Activated T-cell treated with anti-CD3 and anti-CD28 coated beads for 48 hours (primary cell): Measurements from ENCODE around the gene BOD1L1.

Source experiments
- DNase-seq: peaks from one replicate; pipeline ENCODE4 v3.0.0-alpha.2; 2020; ENCODE audit warnings: low read depth

BOD1L1 gene

GRCh38 chr4:13627606-13628311, at the start of gene BOD1L1:
BOD1L1 (minus strand) TSS chr4:13627725; CDS start chr4:13627587, 138 bp downstream.
- peak; percentile 82 for DNase-seq

DNA sequence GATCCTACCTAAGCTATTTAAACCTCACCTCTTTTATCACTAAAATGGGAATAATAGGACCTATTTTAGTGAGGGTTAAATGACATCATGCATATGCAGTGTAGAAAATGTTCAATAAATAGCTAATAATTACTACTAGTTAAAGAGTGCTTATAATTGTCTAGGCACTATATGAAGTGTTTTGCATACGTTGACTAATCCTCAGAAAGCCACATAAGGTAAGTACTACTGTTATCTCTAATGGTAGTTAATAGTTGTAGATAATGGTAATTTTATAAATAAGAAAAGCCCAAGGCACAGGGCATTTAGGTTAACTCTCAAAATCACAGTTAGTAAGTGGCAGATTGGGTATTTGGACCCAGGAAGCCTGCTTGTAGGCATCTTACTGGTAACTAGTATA, 47.4 kb upstream of the BOD1L1 start:
- DNase-seq: no peak

DNA sequence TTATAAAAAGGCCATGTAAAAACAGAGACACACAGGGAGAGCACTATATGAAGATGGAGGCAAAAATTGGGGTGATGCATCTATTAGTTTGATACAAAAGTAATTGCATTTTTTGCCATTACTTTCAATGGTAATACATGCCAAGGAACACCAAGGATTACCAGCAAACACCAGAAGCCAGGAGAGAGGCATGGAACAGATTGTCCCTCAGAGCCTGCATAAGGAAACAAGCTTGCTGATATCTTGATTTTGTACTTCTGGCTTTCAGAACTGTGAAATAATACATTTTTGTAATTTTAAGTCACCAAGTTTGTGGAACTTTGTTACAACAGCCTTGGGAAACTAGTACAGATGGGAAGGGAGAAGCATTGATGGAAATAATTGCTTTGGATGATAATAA, 45.6 kb upstream of the BOD1L1 start:
- DNase-seq: no peak

DNA sequence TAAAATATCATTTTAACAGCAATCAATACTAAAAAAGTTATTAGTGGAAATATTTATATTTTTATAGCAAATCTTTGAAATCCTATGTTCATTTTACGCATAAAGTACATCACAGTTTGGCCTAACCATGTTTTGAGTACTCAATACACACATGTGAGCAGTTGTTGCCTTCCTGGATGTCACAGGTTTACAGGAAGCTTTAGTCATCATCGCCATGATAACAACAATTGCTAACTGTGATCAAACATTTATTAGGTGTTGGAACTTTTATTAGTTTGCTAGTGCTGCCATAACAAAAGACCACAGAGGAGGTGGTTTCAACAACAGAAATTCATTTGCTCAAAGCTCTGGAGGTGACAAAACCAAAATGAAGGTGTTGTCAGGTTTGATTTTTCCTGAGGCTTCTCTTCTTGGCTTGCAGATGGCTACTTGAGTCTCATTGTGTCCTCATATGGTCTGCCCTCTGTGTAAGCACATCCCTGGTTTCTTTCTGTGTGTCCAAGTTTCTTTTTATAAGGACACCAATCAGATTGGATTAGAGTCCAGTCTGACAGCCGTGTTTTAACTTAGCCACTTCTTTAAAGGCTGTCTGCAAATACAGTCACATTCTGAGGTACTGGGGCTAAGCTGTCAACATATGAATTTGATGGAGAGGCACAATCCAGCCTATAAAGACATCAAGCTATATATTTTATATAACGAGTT, 43.1 kb upstream of the BOD1L1 start:
- no peak for DNase-seq

DNA sequence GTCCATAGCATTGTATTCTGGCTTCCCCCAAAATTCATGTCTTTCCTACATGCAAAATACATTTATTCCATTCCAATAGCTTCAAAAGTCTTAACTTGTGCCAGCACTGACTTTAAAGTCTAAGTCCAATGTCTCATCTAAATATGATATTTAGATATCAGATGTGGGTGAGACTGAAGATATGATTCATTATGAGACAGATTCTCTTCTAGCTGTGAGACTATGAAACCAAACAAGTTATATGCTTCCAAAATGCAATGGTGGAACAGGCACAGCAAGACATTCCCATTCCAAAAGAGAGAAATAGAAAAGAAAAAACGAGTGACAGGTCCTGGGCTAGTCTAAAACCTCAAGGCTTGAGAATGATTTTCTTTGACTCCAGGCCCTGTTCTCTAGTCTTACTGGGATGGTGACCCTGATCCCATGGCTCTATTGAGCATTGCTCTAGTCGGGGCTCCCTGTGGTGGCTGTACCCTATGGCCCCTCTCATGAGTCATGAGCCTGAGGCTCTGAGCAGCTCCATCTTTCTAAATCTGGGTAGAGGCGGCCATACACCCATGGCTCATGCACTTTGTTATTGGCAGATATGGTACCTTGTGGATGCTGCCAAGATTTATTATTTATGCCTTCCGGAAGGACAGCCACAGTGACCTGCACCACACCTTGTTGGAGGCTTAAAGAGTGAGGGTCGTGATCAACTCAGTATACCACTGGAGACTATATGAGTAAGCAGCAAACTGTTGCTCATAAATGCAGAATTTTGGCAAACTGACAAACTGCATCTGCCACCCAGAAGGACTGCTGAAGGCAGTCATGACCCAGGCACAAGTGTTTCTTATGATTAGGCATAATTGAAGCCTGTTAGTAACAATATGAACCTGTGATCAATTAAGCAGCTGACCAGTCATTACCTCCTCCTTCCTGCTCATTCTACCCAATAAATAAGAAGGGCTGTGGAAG, 38.5 kb upstream of the BOD1L1 start:
- DNase-seq: no peak

DNA sequence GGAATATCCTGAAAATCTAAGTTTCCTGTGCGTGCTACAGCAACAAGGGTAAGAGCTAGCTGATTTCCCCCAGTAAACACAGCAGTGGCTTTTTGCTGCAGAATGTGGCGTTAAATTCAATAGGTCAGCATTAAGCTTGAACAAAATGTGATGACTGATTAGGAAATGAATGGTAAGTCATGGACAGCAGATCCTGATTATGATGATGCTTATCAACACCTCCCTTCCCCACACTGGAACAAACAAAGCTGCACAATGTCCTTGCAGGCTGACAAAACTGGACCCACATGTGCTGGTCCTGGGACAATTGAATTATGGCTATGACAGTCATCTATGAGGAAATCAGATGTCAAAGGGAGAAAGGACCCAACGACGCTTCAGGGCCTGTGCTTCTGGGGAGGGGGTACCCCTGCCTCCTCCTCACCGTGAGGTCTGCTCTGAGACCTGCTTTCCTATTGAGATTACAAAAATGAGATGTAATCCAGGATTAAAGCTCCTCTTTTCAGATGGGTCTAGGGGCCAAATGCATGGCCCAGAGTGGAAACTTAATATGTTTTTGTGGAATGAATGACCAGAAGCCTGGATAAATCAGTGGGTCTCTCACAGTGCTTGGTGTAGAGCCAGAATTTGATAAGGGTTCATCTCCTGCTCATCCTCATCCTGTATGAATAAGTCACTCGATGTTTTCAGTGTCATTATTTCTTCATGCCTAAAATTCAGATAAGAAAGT, 32.0 kb upstream of the BOD1L1 start:
- no peak for DNase-seq

DNA sequence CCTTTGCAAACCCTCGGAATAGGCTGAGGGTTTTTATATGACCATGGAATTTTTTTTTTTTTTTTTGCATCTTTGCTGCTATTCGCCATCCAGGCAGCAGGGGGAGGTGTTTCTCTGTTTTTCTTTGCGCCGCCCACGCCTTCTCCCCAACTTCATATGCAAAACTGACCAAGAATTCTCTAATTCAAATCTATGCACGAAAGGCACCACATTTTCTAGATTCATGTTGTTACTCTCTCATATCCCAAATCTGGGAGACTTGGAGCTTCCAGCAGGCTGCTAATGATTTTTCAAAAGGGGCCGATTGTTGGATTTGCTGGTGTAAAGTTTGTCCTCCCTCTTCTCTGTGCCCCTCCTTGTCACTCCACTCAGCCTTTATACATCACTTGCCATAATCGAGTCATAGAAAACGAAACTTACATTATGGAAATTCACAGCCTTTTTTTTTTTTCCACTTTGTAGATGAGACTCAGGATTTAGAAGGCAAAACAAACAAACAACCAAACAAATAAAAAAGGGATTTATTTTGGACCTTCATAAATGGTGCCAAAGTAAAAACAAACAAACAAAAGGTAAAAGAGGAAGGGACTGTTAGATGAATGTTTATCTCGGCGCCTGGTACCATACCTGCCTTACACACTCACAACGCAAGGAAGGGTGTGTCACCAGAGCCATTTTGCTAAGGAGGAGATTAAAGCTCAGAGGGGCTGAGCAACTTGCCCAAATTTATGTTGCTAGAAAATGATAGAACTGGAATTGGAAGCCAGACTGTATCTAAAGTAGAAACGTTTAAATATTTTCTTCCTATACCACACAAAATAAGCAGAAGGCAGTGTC, 29.3 kb upstream of the BOD1L1 start:
- DNase-seq: peak; percentile 57

GRCh38 chr4:13654162-13654797, 26.8 kb upstream of the BOD1L1 start:
- peak; percentile 71 for DNase-seq

DNA sequence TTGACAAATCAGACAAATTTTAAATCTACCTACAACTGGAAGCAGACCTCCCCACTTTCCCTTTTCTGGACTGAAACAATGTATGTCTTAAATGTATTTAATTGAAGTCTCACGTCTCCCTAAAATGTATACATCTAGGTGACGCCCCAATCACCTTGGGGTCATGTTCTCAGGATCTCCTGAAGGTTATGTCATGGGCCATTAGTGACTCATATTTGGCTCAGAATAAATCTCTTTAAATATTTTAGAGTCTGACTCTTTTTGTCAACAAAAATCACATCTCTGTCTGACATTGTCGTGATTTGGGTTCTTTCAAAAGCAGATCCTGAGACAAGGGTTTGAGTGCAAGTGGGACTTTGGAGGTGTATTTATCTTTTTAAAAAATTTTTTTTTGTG, 26.2 kb upstream of the BOD1L1 start:
- no peak for DNase-seq

- no peak for DNase-seq
Observed at GRCh38 chr4:13647031-13647430, 19.5 kb upstream of the BOD1L1 start.

DNA sequence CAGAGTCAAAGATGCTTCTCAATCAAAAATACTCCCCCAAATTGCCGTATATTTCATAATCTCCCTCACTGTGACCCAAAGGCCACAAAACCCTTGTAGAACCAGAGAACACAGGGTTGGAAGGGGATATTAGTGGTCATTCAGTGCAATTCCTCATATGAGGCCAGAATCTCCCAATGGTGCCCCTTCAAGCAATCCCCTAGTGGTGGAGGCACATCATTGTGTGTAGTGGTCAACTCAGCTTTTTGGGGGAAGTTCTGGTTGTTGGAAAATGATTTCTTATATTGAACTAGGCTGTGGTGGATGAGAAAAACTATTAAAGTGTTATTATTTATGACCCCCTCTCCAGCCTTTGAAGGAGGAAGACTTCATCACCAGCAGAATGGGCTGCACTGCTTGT, 17.6 kb upstream of the BOD1L1 start:
- no peak for DNase-seq

GRCh38 chr4:13642170-13642950, 14.8 kb upstream of the BOD1L1 start:
- no peak for DNase-seq

DNA sequence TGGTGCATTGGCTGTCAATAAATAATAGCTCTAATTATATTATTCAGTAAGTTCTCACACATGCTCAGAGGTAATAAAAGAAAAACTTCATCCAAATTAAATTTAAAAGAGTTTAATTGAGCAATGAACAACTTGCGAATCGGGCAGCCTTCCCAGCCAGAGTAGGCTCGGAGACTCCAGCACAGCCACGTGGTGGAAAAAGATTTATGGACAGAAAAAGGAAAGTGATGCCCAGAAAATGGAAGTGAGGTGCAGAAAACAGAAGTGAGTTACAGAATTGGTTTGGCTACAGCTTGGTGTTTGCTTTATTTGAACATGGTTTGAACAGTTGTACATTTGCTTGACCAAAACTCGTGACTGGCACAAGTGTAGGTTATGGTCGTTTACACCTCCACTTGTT, 13.6 kb upstream of the BOD1L1 start:
- no peak for DNase-seq

DNA sequence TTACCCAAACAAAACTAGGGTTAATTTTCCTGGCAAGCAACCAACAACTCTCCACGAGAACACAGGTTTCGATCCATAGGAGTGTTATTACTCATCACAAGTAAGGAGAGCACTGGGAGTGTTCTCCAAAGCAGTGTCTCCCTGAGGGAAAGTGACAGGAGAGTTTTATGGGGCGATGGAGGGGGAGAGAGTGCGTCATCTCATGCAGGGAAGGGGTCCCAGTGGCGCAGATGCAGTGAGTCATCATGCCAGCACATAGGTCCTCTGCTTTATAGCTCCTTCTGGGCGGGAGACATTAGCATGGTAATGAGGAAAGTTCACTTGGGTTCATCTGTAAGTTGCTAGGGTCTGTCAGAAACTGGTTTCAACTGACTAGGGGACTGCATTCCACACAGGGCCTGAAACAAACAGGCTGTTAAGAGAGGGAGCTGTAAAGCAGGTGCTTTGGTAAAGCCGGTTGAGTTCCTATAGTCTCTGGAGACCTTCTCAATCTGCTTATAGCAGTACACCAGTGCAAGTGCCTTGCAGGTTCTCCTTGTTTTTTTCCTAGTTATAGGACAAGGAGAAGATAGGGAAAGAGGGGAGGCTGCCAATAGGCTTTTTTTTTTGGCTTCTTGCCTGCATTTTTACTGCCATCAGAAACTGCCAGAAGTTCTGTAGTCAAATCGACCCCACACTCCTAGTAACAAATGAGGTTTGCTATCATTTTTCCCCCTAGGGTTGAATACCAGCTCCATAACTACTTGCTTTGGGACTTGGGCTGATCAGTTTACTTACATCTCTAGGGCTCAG, 12.8 kb upstream of the BOD1L1 start:
- DNase-seq: no peak

DNA sequence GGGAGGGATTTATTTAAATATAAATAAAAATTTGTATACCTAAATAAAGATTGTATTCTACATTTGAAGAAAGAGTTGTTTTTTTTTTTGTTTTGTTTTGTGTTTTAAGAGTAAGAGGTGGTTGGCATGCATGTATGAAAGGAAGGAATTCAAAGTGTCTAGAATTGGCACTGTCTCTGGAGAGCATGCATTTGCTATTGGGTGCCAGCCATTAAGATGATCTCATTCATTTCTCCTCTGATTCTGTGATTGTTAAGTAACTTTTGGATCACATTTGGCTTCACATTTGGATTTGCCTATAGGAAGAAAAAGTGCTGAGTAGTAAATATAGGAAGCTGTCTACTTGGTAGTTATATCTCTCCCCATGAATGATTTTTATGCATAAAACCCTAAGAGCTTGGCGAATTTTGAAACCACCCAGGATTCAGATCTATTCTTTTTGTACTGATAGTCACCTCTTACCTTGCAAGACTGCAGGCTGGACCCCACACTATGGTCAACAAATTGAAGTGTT, 7.8 kb upstream of the BOD1L1 start:
- no peak for DNase-seq

DNA sequence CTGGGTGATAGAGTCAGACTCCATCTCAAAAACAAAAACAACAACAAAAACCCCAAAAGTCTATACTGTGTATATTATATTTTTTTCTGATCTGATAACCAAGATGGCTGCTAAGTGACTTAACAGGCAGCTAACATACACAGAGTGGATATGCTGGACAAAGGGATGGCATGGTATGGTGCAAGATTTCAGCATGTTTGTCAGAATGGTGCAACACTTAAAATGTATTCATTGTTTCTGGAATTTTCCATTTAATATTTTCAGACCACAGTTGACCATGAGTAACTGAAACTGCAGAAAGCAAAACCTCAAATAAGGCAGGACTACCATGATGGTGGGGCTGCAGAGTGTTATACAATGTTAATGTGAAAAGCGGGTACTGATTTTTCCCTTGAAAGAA, 6.1 kb upstream of the BOD1L1 start:
- DNase-seq: no peak

DNA sequence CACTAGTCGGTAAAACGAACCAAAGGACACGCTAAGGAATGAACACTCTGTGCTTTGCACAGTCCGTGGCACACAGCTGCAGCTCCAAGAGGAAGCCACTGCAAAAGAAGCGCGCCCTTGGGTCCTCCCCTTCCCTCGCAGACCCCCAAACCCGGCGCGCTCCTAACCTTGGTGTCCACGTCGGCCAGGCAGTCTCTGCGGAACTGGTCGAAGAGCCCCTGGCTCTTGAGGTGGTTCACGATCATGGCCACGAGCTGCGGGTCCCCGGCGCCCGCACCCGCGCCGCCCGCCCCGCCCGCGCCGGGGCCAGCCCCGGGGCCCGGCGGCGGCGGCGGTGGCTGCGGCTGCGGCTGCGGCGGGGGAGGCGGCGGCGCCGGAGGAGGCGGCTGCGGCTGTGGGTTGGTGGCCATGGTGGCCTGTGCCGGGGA, 333 bp downstream of the BOD1L1 start:
- DNase-seq: no peak

DNA sequence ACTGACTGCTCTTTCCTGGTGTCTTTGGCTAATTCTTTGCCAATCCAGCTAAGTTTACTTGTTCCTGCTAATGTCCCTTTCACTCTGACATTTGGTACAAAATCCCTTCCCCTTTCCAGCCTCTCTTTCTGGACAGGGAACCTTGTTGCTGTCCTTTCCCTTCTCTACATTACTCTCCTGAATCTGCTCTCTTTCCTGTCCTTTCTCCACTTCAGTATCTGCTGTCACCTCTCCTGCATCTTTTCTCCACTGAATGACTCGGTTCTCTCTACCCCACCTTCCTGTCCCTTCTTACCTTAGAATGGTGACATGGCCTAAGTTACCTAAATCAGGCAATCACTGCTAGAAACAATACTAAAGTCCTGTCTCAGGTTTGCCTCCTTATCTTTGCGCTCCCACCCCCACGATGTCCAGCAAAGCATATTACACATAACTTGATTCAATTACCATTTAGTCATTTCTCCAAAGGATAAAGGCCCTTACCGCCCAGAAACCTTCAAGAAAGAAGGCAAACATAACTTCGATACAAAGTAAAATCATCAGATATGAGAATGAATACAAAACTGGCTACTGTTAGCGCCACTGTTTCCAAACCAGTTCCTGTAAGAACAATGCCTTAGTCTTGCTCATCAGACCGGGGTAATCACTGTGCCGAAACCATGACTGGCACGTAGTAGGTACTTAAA, 890 bp downstream of the BOD1L1 start:
- DNase-seq: no peak
